ENCODE results near the gene ASB3.

- TF ChIP-seq GATA2 (IDR thresholded peaks at IDR 0.05; ENCODE audit: low read depth, low read length) (no peak), GATA3 (IDR thresholded peaks at IDR 0.05; ENCODE audit: low read depth, low read length) (no peak)
Measured at GRCh38 chr2:53725662-53726061, 61.1 kb downstream of the ASB3 start.
